K562 (cell line): ENCODE data around the gene VMP1. TPM values are rescaled to one million over a fixed set of nuclear protein-coding genes. Genes with fewer than 3 reads are reported as not detected.

Source experiments
- ADNP ChIP-seq: fragments of 200-800 bp; sonication (Bioruptor generic); IDR thresholded peaks from 2 replicates; pipeline ENCODE4 v1.6.1; 2016; ENCODE audit warnings: missing genetic modification characterization, missing compliant biosample characterization
- GTF2E2 ChIP-seq: fragments of 200-800 bp; sonication (Bioruptor generic); IDR thresholded peaks from 2 replicates; pipeline ENCODE4 v1.6.1; 2016; ENCODE audit warnings: missing genetic modification characterization, missing compliant biosample characterization
- POLR2AphosphoS5 ChIP-seq: IDR thresholded peaks from 2 replicates; pipeline ENCODE4 v1.6.1; 2011; ENCODE audit warnings: mild to moderate bottlenecking, low read depth, low read length, moderate library complexity; ENCODE audit not compliant: control insufficient read depth, insufficient read depth
- POLR2G ChIP-seq: fragments of 200-400 bp; formaldehyde crosslinking; IDR thresholded peaks from 2 replicates; pipeline ENCODE4 v1.6.1; 2017; ENCODE audit warnings: low read depth, mild to moderate bottlenecking, antibody characterized with exemption, low read length, moderate library complexity
- SIX5 ChIP-seq, 2 experiments: IDR thresholded peaks; 2 replicates each; pipeline ENCODE4 v1.6.1; 2011; ENCODE audit warnings: low read length in 2 of 2, borderline replicate concordance in 1 of 2, low read depth in 1 of 2, mild to moderate bottlenecking in 1 of 2, moderate library complexity in 1 of 2; ENCODE audit not compliant: insufficient read depth in 1 of 2
- U2AF1 ChIP-seq: fragments of 200-400 bp; formaldehyde crosslinking; optimal IDR thresholded peaks from 2 replicates; pipeline ENCODE3; 2017; ENCODE audit warnings: mild to moderate bottlenecking, low read depth, low read length, moderate library complexity
- ZNF589 ChIP-seq: fragments of 200-800 bp; sonication (Bioruptor generic); IDR thresholded peaks from 2 replicates; pipeline ENCODE4 v1.6.1; 2016; ENCODE audit warnings: low read depth, missing genetic modification characterization, missing compliant biosample characterization
- ZNF717 ChIP-seq: fragments of 250-450 bp; sonication (Bioruptor Pico); IDR thresholded peaks from 2 replicates; pipeline ENCODE4 v1.5.0; 2021
- polyA plus RNA-seq, 8 experiments: library from polyadenylated mRNA; depleted of rRNA in 4 of 8; stranded (reverse) in 5 of 8; unstranded in 3 of 8; fragments of >200 nt; fragmentation: Nextera tagmentation in 2 of 8; fragmentation: Illumina TruSeq in 1 of 8; extraction: Ambion mirVana in 2 of 8; extraction: Trizol in 1 of 8; gene quantifications; 2 replicates each; pipeline versions ENCODE4 v1.2.1 to v1.2.3, GENCODE V29; 2011 to 2014; ENCODE audit warnings: inconsistent platforms in 1 of 8, missing spikeins in 1 of 8
- total RNA-seq, 7 experiments: library from RNA; depleted of rRNA in 6 of 7; stranded (reverse); fragments of >200 nt in 6 of 7; fragmentation: Illumina TruSeq in 2 of 7; extraction: Trizol in 2 of 7; gene quantifications; 2 replicates each; pipeline versions ENCODE4 v1.2.1 to v1.2.3, GENCODE V29; 2011 to 2021; ENCODE audit warnings: low replicate concordance in 1 of 7
- TF ChIP-seq, protein P1 (sequence below): fragments of 200-800 bp; sonication (Bioruptor generic); IDR thresholded peaks from 2 replicates; pipeline ENCODE4 v1.6.1; 2017; ENCODE audit warnings: missing genetic modification characterization, missing compliant biosample characterization
- TF ChIP-seq, protein P2 (sequence below): IDR thresholded peaks from 2 replicates; pipeline ENCODE4 v1.6.1; 2014; ENCODE audit warnings: antibody characterized with exemption
- TF ChIP-seq, protein P3 (sequence below): sonication (generic); formaldehyde crosslinking; IDR thresholded peaks from 2 replicates; pipeline ENCODE4 v1.9.0; 2022; ENCODE audit warnings: mild to moderate bottlenecking, missing genetic modification reagents
- TF ChIP-seq, protein P4 (sequence below), 2 experiments: fragments of 200-800 bp in 1 of 2; sonication (Bioruptor generic) in 1 of 2; sonication (generic) in 1 of 2; formaldehyde crosslinking in 1 of 2; IDR thresholded peaks in 1 of 2; conservative IDR thresholded peaks in 1 of 2; 2 replicates each; pipeline versions ENCODE4 v1.5.0 to v1.6.1; 2016 to 2020; ENCODE audit warnings: missing compliant biosample characterization in 1 of 2, missing genetic modification characterization in 1 of 2, missing genetic modification reagents in 1 of 2
- TF ChIP-seq, protein P5 (sequence below), 3 experiments: fragments of 200-800 bp in 1 of 3; fragments of 250-450 bp in 1 of 3; fragments of 450-650 bp in 1 of 3; sonication (Bioruptor Pico) in 1 of 3; sonication (Bioruptor generic) in 1 of 3; formaldehyde crosslinking in 1 of 3; IDR thresholded peaks; 2 replicates each; pipeline versions ENCODE4 v1.6.1 to v1.8.0; 2016 to 2022; ENCODE audit warnings: mild to moderate bottlenecking in 2 of 3, missing genetic modification characterization in 2 of 3, missing compliant biosample characterization in 1 of 3, moderate library complexity in 1 of 3
- TF ChIP-seq, protein P6 (sequence below): fragments of 450-650 bp; formaldehyde crosslinking; IDR thresholded peaks from 2 replicates; pipeline ENCODE4 v1.4.0; 2022; ENCODE audit warnings: missing genetic modification characterization

Gene VMP1
- total and polyA plus RNA-seq, 9 of the 15 experiments (the other 6 are each of a cell fraction or from before 2014, with no cell fraction given), result 123 to 304 (median 151) TPM

DNA sequence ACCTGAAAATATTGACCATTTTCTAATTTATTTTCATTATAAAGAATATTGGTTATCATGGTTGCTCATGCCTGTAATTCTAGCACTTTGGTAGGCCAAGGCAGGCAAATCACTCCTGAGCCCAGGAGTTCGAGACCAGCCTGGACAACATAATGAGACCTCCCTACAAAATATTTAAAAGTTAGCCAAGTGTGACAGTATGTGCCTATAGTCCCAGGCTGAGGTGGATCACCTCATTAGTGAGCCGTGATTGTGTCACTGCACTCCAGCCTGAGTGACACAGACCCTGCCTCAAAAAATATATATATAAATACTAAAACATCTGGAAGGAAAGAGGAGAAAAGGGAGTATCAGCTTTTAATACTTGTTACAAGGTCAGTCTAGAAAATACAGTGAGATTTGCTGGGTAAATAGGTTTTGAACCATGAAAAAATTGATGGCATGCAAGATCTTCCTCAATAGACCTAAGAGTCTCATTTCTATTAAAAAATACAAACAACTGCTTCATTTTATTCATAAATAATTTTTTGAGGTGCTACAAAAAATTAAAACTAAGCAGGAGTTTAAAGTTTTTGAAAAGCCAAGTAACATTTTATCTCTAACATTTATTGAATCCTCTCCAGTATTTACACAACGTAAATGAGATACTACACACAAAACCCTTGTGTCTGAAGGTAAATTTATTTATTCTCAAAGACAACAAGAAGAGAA, 137.6 kb downstream of the VMP1 start (continued):
- TF ChIP-seq ZNF717 (0 out of 2 replicates have a peak, but pooled peaks have one; percentile 21), ZNF589 (CRISPR knock-in tag) (no peak), GTF2E2 (tag) (peak; percentile 24), SIX5 (IDR thresholded peaks at IDR 0.05; ENCODE audit: borderline replicate concordance in 1 of 2, insufficient read depth in 1 of 2, low read depth in 1 of 2, low read length in 2 of 2) (no peak), POLR2G (peak; percentile 9; the same call in 1 of the 2 replicates), U2AF1 (peak; percentile 7), POLR2AphosphoS5 (peak; percentile 17; the same call in 1 of the 2 replicates), ADNP (tag) (peak; percentile 36; the same call in 1 of the 2 replicates)
- TF ChIP-seq, protein P1, sequence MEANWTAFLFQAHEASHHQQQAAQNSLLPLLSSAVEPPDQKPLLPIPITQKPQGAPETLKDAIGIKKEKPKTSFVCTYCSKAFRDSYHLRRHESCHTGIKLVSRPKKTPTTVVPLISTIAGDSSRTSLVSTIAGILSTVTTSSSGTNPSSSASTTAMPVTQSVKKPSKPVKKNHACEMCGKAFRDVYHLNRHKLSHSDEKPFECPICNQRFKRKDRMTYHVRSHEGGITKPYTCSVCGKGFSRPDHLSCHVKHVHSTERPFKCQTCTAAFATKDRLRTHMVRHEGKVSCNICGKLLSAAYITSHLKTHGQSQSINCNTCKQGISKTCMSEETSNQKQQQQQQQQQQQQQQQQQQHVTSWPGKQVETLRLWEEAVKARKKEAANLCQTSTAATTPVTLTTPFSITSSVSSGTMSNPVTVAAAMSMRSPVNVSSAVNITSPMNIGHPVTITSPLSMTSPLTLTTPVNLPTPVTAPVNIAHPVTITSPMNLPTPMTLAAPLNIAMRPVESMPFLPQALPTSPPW (CRISPR knock-in tag), result peak; percentile 17; the same call in 1 of the 2 replicates
- TF ChIP-seq, protein P2, sequence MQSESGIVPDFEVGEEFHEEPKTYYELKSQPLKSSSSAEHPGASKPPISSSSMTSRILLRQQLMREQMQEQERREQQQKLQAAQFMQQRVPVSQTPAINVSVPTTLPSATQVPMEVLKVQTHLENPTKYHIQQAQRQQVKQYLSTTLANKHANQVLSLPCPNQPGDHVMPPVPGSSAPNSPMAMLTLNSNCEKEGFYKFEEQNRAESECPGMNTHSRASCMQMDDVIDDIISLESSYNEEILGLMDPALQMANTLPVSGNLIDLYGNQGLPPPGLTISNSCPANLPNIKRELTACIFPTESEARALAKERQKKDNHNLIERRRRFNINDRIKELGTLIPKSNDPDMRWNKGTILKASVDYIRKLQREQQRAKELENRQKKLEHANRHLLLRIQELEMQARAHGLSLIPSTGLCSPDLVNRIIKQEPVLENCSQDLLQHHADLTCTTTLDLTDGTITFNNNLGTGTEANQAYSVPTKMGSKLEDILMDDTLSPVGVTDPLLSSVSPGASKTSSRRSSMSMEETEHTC, result no peak
- TF ChIP-seq, protein P3, sequence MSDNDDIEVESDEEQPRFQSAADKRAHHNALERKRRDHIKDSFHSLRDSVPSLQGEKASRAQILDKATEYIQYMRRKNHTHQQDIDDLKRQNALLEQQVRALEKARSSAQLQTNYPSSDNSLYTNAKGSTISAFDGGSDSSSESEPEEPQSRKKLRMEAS, result no peak
- TF ChIP-seq, protein P4, sequence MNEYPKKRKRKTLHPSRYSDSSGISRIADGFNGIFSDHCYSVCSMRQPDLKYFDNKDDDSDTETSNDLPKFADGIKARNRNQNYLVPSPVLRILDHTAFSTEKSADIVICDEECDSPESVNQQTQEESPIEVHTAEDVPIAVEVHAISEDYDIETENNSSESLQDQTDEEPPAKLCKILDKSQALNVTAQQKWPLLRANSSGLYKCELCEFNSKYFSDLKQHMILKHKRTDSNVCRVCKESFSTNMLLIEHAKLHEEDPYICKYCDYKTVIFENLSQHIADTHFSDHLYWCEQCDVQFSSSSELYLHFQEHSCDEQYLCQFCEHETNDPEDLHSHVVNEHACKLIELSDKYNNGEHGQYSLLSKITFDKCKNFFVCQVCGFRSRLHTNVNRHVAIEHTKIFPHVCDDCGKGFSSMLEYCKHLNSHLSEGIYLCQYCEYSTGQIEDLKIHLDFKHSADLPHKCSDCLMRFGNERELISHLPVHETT (CRISPR knock-in tag; conservative IDR thresholded peaks at IDR 0.05 in 1 of 2, IDR thresholded peaks at IDR 0.05 in 1 of 2), result 0 out of 4 replicates have a peak, but pooled peaks of 1 of the 2 experiments have one; percentile 25
- TF ChIP-seq, protein P5, sequence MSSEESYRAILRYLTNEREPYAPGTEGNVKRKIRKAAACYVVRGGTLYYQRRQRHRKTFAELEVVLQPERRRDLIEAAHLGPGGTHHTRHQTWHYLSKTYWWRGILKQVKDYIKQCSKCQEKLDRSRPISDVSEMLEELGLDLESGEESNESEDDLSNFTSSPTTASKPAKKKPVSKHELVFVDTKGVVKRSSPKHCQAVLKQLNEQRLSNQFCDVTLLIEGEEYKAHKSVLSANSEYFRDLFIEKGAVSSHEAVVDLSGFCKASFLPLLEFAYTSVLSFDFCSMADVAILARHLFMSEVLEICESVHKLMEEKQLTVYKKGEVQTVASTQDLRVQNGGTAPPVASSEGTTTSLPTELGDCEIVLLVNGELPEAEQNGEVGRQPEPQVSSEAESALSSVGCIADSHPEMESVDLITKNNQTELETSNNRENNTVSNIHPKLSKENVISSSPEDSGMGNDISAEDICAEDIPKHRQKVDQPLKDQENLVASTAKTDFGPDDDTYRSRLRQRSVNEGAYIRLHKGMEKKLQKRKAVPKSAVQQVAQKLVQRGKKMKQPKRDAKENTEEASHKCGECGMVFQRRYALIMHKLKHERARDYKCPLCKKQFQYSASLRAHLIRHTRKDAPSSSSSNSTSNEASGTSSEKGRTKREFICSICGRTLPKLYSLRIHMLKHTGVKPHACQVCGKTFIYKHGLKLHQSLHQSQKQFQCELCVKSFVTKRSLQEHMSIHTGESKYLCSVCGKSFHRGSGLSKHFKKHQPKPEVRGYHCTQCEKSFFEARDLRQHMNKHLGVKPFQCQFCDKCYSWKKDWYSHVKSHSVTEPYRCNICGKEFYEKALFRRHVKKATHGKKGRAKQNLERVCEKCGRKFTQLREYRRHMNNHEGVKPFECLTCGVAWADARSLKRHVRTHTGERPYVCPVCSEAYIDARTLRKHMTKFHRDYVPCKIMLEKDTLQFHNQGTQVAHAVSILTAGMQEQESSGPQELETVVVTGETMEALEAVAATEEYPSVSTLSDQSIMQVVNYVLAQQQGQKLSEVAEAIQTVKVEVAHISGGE (CRISPR knock-in tag; IDR thresholded peaks at IDR 0.05), result peak in 1 of 3 experiments; percentile 65; a peak in 1 of 6 replicates
- TF ChIP-seq, protein P6, sequence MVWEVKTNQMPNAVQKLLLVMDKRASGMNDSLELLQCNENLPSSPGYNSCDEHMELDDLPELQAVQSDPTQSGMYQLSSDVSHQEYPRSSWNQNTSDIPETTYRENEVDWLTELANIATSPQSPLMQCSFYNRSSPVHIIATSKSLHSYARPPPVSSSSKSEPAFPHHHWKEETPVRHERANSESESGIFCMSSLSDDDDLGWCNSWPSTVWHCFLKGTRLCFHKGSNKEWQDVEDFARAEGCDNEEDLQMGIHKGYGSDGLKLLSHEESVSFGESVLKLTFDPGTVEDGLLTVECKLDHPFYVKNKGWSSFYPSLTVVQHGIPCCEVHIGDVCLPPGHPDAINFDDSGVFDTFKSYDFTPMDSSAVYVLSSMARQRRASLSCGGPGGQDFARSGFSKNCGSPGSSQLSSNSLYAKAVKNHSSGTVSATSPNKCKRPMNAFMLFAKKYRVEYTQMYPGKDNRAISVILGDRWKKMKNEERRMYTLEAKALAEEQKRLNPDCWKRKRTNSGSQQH, result peak; percentile 85
